Measurements from ENCODE around the gene CHST8.

Gene CHST8

GRCh38 chr19:33670398-33670797 lies 48.6 kb downstream of the CHST8 start:
- TF ChIP-seq CTCF (IDR thresholded peaks at IDR 0.05; ENCODE audit: low read depth, low read length, missing control alignments), result no peak
- no peak overlapping the region for H3K4me3 ChIP-seq (replicated peaks; ENCODE audit: low read depth, low read length)
- no peak for DNase-seq (ENCODE audit: extremely low read depth, low read depth)

- DNase-seq (ENCODE audit: extremely low read depth, low read depth), result no peak
- no peak overlapping the region for H3K4me3 ChIP-seq (replicated peaks; ENCODE audit: low read depth, low read length)
- no peak for TF ChIP-seq CTCF (IDR thresholded peaks at IDR 0.05; ENCODE audit: low read depth, low read length, missing control alignments)
Observed at GRCh38 chr19:33671211-33671610, 49.5 kb downstream of the CHST8 start.

GRCh38 chr19:33673258-33673875 lies 51.6 kb downstream of the CHST8 start:
- no peak for DNase-seq (ENCODE audit: extremely low read depth, low read depth)
- no peak for TF ChIP-seq CTCF (IDR thresholded peaks at IDR 0.05; ENCODE audit: low read depth, low read length, missing control alignments)
- no peak overlapping the region for H3K4me3 ChIP-seq (replicated peaks; ENCODE audit: low read depth, low read length)

- TF ChIP-seq CTCF (IDR thresholded peaks at IDR 0.05; ENCODE audit: low read depth, low read length, missing control alignments), result no peak
- DNase-seq (ENCODE audit: extremely low read depth, low read depth), result no peak
- H3K4me3 ChIP-seq (replicated peaks; ENCODE audit: low read depth, low read length), result no peak overlapping the region
Observed at GRCh38 chr19:33673996-33674625, 52.4 kb downstream of the CHST8 start.

GRCh38 chr19:33674626-33675367 lies 53.0 kb downstream of the CHST8 start:
- TF ChIP-seq CTCF (IDR thresholded peaks at IDR 0.05; ENCODE audit: low read depth, low read length, missing control alignments), result no peak
- DNase-seq (ENCODE audit: extremely low read depth, low read depth), result no peak
- no peak overlapping the region for H3K4me3 ChIP-seq (replicated peaks; ENCODE audit: low read depth, low read length)

GRCh38 chr19:33675501-33676124 lies 53.9 kb downstream of the CHST8 start:
- H3K4me3 ChIP-seq (replicated peaks; ENCODE audit: low read depth, low read length), result no peak overlapping the region
- no peak for TF ChIP-seq CTCF (IDR thresholded peaks at IDR 0.05; ENCODE audit: low read depth, low read length, missing control alignments)
- DNase-seq (ENCODE audit: extremely low read depth, low read depth), result no peak

Data from HFF-Myc (cell line).